ENCODE data around the gene MPO.
A peak's percentile ranks its signal among the peaks of the same experiment; 100 is the strongest.

MPO gene

DNA sequence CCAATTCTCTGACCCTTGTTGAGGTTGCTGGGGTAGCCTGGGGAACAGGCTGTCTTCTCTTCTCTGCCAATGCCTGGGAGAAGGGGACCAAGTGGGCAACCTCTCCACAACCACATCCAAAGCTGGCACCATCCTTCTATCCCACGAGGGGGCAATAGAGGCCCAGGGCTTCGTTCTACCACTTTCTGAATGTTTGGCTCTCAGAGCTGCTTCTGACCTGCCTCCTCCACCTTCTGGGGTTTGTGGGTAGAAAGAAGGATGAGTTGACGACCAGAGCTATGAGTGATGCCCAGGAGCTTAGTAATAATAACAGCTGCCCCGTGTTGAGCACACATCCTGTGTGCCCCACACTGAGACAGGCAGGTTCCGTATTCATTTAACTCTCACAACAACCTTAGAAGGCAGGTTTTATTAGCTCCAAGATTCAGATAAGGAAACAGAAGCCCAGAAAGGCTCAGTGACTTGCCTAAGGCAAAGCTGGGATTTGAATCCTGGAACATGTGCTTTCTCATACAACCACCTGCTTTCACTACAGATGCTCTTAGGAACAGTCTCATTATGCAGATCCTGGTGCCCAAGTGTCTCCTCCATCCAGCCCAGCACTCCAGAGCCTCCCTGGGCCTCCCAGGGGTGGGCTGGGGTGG lies 36.8 kb upstream of the MPO start:
- no peak for TF ChIP-seq ZFX (IDR thresholded peaks at IDR 0.05)
- TF ChIP-seq, protein P1, sequence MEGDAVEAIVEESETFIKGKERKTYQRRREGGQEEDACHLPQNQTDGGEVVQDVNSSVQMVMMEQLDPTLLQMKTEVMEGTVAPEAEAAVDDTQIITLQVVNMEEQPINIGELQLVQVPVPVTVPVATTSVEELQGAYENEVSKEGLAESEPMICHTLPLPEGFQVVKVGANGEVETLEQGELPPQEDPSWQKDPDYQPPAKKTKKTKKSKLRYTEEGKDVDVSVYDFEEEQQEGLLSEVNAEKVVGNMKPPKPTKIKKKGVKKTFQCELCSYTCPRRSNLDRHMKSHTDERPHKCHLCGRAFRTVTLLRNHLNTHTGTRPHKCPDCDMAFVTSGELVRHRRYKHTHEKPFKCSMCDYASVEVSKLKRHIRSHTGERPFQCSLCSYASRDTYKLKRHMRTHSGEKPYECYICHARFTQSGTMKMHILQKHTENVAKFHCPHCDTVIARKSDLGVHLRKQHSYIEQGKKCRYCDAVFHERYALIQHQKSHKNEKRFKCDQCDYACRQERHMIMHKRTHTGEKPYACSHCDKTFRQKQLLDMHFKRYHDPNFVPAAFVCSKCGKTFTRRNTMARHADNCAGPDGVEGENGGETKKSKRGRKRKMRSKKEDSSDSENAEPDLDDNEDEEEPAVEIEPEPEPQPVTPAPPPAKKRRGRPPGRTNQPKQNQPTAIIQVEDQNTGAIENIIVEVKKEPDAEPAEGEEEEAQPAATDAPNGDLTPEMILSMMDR (conservative IDR thresholded peaks at IDR 0.05), result peak; percentile 88
- H3K27ac ChIP-seq, result no peak overlapping the region

DNA sequence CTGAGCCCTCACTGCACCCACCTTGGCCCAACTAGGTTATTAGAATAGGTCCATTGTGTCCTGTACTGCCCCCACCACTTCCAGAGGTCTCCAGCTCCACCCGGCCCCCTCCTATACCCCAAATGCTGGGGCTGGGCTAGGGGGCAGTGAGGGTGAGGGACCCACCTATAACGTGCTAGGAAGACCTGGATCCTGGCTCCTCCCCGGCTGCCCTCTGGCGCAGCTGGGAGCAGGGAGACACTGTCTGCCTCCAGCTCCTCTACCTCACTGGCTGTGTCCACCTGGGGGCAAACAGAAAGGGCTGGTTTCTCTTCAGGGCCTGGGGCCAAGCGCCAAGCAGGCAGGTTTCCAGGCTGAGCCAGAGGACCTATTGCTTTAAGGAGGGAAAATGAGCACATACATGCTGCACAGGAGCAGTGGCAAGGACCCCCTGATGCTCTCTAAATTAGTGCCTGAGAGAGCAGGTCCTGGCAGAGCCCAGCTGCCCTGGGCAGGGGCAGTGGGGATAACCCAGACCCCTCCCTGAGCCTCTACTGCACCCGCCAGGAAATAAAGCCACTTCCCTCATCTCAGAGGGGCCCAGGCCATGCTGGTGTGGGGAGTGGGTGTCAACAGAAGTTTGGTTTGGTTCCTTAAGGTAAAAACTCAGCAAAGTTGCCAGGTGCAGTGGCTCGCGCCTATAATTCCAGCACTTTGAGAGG lies 35.7 kb upstream of the MPO start:
- TF ChIP-seq, protein P1 (conservative IDR thresholded peaks at IDR 0.05), result no peak
- TF ChIP-seq ZFX (IDR thresholded peaks at IDR 0.05), result no peak
- no peak overlapping the region for H3K27ac ChIP-seq

DNA sequence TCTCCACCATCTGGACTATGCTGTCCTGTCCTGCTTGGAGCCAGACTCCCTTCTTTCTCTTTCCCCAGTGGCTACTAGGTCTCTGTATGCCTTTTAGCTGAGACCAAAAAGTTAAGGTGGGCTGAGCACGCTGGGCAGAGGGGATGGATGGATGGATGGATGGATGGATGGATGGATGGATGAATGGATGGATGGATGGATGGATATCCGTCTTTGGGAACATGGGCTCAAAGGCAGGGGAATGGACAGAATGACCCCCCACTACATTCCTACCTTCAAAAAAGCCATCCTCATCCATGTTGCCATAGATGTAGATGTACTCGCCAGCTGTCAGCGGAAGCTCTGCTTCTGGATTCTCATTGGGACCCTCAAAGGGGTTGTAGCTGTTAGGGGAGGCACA lies 35.0 kb upstream of the MPO start:
- no peak overlapping the region for H3K27ac ChIP-seq
- no peak for TF ChIP-seq ZFX (IDR thresholded peaks at IDR 0.05)
- TF ChIP-seq, protein P1 (conservative IDR thresholded peaks at IDR 0.05), result no peak

DNA sequence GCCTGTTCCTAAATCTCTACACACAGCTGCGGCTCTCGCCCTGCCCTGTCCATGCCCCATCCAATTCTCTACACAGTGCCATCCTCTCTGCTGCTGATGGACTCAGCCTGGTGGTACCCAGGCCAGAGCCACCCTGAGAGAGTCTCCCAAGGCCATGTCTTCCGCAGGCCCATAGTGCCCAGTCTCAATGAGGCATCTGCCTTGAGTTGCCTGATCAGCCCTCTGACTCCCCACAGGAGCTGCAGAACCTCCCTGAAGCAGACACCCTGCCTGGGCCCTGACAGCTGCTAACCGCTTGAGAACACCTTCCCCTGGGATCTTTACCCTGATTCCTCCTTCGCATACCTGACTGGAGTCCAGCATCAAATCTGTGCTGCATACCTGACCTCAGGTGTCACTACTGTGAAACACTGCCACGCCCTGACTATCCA lies 34.6 kb upstream of the MPO start:
- no peak for TF ChIP-seq ZFX (IDR thresholded peaks at IDR 0.05)
- TF ChIP-seq, protein P1 (conservative IDR thresholded peaks at IDR 0.05), result no peak
- H3K27ac ChIP-seq, result no peak overlapping the region

DNA sequence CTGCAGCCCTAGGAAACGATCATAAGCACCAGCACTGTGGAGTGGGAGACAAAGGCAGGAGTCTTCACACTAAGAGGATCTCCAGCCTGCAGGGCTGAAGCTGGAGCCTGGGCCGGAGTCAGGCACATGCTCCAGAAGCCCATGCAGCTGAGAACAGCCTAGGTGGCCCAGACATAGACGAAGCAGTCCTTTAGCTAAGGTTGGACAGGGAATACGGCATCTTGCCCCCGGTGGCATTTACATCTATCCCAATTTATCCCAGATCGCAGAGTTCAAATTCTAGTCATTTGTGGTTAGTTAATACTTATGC lies 33.9 kb upstream of the MPO start:
- no peak overlapping the region for H3K27ac ChIP-seq

DNA sequence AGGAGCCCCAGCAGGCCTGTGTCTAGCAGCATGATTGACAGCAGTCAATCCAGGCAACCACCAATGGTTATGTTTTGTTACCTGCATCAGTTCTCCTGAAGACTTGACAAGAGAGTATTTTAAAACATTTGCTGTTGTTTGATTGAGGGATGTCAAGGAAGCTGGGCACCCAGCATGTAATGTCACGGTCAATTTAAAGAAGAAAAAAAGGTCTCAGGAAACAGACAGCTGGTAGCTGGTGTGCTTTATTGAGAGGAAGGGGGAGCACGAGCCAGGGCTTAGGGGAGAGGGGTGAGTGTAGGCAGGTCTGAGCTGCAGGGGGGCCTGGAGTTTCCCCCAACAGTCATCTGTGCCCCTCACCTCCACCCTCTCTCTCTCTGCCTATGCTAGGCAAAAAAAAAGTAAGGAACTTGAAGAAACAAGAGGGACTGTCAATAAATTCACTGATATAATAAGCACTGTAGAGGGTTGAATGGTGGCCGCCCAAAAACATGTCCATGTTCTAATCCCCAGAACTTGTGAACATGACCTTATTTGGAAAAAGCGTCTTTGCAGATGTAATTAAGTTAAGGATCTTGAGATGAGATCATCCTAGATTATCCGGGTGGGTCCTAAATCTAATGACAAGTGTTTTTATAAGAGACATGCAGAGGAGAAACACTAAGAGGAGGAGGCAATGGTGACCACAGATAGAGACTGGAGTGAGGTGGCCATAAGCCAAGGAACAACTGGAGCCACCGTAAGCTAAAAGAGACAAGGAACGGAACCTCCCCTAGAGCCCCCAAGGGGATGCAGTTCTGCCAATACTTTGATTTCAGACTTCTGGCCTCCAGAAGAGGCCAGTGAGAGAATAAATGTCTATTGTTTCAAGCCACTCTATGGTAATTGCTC lies 33.3 kb upstream of the MPO start:
- TF ChIP-seq, protein P1 (conservative IDR thresholded peaks at IDR 0.05), result no peak
- no peak for TF ChIP-seq ZFX (IDR thresholded peaks at IDR 0.05)
- no peak overlapping the region for H3K27ac ChIP-seq

More for the DNA sequence above, 33.9 kb upstream of the MPO start:
- TF ChIP-seq ZFX (IDR thresholded peaks at IDR 0.05), result no peak
- TF ChIP-seq, protein P1 (conservative IDR thresholded peaks at IDR 0.05), result no peak

DNA sequence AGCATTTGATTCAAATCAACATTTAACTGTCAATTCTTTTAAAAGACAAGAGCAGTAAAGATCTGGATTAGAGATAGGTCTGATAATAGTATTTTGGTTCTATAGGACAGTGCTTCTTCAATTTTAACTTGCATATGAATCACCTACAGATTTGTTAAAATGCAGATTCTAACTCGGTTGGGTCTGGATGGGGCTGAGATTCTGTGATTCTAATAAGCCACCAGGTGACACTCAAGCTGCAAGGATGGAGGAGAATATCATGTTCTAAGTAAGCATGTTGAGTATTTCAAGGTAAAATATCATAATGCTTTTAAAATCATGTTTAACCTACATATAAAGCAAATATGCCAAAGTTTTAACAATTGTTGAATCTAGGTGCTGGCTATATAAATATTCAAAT lies 32.1 kb upstream of the MPO start:
- TF ChIP-seq, protein P1 (conservative IDR thresholded peaks at IDR 0.05), result no peak; the same call in 1 of the 2 replicates
- TF ChIP-seq ZFX (IDR thresholded peaks at IDR 0.05), result no peak
- no peak overlapping the region for H3K27ac ChIP-seq

Data from C4-2B (cell line).